ENCODE measurements around the gene ATN1. TPM values are rescaled to one million over a fixed set of nuclear protein-coding genes. Genes with fewer than 3 reads are reported as not detected.

Gene ATN1
- total RNA-seq, 2 donors from 2014 or later, result 29.9 to 73.5 TPM

DNA sequence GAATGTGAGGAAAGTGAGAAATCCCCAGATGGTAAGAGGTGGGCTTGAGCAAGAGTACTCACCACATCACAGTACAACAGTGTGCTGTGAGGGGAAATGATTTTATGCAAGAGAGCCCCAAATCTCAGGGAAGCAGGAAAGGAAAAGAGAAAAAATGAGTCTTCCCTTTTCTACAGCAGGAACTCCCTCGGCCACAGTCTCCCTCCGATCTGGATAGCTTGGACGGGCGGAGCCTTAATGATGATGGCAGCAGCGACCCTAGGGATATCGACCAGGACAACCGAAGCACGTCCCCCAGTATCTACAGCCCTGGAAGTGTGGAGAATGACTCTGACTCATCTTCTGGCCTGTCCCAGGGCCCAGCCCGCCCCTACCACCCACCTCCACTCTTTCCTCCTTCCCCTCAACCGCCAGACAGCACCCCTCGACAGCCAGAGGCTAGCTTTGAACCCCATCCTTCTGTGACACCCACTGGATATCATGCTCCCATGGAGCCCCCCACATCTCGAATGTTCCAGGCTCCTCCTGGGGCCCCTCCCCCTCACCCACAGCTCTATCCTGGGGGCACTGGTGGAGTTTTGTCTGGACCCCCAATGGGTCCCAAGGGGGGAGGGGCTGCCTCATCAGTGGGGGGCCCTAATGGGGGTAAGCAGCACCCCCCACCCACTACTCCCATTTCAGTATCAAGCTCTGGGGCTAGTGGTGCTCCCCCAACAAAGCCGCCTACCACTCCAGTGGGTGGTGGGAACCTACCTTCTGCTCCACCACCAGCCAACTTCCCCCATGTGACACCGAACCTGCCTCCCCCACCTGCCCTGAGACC, 7.8 kb downstream of the ATN1 start:
- H3K9me3 Mint-ChIP-seq, result no peaks in the 10 kb centered on the region
- H3K27ac Mint-ChIP-seq, result peak overlapping the region; percentile 95 to 98
- DNase-seq (ENCODE audit: low spot score in 2 of 2), result no peak
- peaks cover 16 to 30% of the 10 kb centered on the region in 2 donors for H3K36me3 Mint-ChIP-seq
- no peak for ATAC-seq

- Mint-ChIP-seq H3K9me3 (no peaks in the 10 kb centered on the region), H3K36me3 (peaks cover 16 to 30% of the 10 kb centered on the region in 2 donors), H3K27ac (peak overlapping the region; percentile 95 to 98)
- ATAC-seq (no peak), DNase-seq (ENCODE audit: low spot score in 2 of 2) (no peak)
Observed at GRCh38 chr12:6936194-6936635, 8.5 kb downstream of the ATN1 start.

DNA sequence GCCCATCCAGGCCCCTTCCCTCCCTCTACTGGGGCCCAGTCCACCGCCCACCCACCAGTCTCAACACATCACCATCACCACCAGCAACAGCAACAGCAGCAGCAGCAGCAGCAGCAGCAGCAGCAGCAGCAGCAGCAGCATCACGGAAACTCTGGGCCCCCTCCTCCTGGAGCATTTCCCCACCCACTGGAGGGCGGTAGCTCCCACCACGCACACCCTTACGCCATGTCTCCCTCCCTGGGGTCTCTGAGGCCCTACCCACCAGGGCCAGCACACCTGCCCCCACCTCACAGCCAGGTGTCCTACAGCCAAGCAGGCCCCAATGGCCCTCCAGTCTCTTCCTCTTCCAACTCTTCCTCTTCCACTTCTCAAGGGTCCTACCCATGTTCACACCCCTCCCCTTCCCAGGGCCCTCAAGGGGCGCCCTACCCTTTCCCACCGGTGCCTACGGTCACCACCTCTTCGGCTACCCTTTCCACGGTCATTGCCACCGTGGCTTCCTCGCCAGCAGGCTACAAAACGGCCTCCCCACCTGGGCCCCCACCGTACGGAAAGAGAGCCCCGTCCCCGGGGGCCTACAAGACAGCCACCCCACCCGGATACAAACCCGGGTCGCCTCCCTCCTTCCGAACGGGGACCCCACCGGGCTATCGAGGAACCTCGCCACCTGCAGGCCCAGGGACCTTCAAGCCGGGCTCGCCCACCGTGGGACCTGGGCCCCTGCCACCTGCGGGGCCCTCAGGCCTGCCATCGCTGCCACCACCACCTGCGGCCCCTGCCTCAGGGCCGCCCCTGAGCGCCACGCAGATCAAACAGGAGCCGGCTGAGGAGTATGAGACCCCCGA, 9.1 kb downstream of the ATN1 start:
- DNase-seq (ENCODE audit: low spot score in 2 of 2) (peak in 1 of 2 donors; percentile 64), ATAC-seq (peak; percentile 33 to 58)
- Mint-ChIP-seq H3K27ac (peak overlapping the region; percentile 95 to 98), H3K9me3 (no peaks in the 10 kb centered on the region), H3K36me3 (peaks cover 16 to 30% of the 10 kb centered on the region in 2 donors)

DNA sequence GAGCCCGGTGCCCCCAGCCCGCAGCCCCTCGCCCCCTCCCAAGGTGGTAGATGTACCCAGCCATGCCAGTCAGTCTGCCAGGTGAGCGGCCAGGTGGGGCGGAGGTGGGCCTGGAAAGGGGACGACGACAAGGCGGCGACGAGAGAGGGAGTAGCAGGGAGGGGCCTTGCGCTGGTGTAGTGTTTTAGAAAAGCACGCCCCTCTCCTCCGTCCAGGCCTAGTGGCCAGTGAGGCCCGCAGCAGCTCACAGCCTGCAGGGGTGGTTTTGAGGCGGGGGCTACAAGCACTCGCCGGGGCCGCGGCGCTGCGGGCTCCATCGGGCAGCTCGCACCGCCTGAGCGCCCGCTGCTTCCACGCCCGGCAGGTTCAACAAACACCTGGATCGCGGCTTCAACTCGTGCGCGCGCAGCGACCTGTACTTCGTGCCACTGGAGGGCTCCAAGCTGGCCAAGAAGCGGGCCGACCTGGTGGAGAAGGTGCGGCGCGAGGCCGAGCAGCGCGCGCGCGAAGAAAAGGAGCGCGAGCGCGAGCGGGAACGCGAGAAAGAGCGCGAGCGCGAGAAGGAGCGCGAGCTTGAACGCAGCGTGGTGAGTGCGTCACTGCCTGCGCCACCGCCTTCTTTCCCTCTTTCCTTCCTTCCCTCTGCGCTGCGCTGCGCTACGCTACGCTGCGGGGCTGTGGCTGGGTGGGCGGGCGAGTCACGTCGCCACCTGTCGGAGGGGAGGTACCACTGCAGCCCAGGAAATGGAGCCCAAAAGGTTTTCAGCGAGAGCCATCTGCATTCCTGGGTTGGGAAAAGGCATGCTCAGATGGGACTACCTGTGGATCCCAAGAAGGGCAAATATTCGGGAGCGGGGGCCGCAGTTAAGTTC, 10.0 kb downstream of the ATN1 start:
- H3K36me3 Mint-ChIP-seq, result peaks cover 16 to 30% of the 10 kb centered on the region in 2 donors
- peak; percentile 90 to 94 for DNase-seq (ENCODE audit: low spot score in 2 of 2)
- H3K9me3 Mint-ChIP-seq, result no peaks in the 10 kb centered on the region

DNA sequence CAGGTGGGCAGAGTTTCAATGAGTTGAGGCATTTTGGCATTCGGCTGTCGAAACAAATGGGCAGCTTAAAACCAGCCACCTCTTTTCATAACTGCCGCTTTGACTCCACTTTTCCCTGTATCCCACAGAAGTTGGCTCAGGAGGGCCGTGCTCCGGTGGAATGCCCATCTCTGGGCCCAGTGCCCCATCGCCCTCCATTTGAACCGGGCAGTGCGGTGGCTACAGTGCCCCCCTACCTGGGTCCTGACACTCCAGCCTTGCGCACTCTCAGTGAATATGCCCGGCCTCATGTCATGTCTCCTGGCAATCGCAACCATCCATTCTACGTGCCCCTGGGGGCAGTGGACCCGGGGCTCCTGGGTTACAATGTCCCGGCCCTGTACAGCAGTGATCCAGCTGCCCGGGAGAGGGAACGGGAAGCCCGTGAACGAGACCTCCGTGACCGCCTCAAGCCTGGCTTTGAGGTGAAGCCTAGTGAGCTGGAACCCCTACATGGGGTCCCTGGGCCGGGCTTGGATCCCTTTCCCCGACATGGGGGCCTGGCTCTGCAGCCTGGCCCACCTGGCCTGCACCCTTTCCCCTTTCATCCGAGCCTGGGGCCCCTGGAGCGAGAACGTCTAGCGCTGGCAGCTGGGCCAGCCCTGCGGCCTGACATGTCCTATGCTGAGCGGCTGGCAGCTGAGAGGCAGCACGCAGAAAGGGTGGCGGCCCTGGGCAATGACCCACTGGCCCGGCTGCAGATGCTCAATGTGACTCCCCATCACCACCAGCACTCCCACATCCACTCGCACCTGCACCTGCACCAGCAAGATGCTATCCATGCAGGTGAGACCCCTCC, 10.8 kb downstream of the ATN1 start:
- no peak for ATAC-seq
- no peaks in the 10 kb centered on the region for H3K9me3 Mint-ChIP-seq
- no peak for DNase-seq (ENCODE audit: low spot score in 2 of 2)
- peaks cover 16 to 29% of the 10 kb centered on the region in 2 donors for H3K36me3 Mint-ChIP-seq
- peak overlapping the region; percentile 95 to 98 for H3K27ac Mint-ChIP-seq

More for the DNA sequence above, 10.0 kb downstream of the ATN1 start:
- ATAC-seq, result peak; percentile 95 to 96
- peak overlapping the region; percentile 95 to 98 for H3K27ac Mint-ChIP-seq

- no peaks in the 10 kb centered on the region for H3K9me3 Mint-ChIP-seq
- peaks cover 21 to 23% of the 10 kb centered on the region in 2 donors for H3K36me3 Mint-ChIP-seq
- peak overlapping the region; percentile 95 to 98 for H3K27ac Mint-ChIP-seq
- ATAC-seq, result no peak
- no peak for DNase-seq (ENCODE audit: low spot score in 2 of 2)
Observed at GRCh38 chr12:6939191-6939540, 11.4 kb downstream of the ATN1 start.

GRCh38 chr12:6941267-6941666, 13.5 kb downstream of the ATN1 start:
- no peaks in the 10 kb centered on the region for H3K9me3 Mint-ChIP-seq
- peaks cover 14 to 40% of the 10 kb centered on the region in 2 donors for H3K36me3 Mint-ChIP-seq
- no peak for DNase-seq (ENCODE audit: low spot score in 2 of 2)
- no peak for ATAC-seq
- H3K27ac Mint-ChIP-seq, result peak overlapping the region; percentile 72 to 99

- DNase-seq (ENCODE audit: low spot score in 2 of 2) (no peak), ATAC-seq (no peak)
- Mint-ChIP-seq H3K9me3 (no peaks in the 10 kb centered on the region), H3K36me3 (peaks cover 11 to 40% of the 10 kb centered on the region in 2 donors), H3K27ac (peak overlapping the region in 1 of 2 donors; percentile 99)
Observed at GRCh38 chr12:6941782-6942181, 14.0 kb downstream of the ATN1 start.

GRCh38 chr12:6942331-6942665, 14.5 kb downstream of the ATN1 start:
- H3K27ac Mint-ChIP-seq, result peak overlapping the region; percentile 99 to 100
- no peak for ATAC-seq
- peaks cover 13 to 43% of the 10 kb centered on the region in 2 donors for H3K36me3 Mint-ChIP-seq
- no peaks in the 10 kb centered on the region for H3K9me3 Mint-ChIP-seq
- DNase-seq (ENCODE audit: low spot score in 2 of 2), result no peak

DNA sequence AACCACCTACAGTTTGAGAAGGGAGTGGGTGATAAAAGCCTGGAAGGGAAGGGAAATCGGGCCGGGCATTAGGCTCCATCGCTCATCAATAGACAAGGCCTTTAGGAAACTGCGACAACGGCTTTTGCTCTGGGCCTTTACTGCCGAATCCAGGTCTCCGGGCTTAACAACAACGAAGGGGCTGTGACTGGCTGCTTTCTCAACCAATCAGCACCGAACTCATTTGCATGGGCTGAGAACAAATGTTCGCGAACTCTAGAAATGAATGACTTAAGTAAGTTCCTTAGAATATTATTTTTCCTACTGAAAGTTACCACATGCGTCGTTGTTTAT, 15.6 kb downstream of the ATN1 start:
- peak; percentile 36 to 41 for ATAC-seq
- peaks cover 24 to 42% of the 10 kb centered on the region in 2 donors for H3K36me3 Mint-ChIP-seq

DNA sequence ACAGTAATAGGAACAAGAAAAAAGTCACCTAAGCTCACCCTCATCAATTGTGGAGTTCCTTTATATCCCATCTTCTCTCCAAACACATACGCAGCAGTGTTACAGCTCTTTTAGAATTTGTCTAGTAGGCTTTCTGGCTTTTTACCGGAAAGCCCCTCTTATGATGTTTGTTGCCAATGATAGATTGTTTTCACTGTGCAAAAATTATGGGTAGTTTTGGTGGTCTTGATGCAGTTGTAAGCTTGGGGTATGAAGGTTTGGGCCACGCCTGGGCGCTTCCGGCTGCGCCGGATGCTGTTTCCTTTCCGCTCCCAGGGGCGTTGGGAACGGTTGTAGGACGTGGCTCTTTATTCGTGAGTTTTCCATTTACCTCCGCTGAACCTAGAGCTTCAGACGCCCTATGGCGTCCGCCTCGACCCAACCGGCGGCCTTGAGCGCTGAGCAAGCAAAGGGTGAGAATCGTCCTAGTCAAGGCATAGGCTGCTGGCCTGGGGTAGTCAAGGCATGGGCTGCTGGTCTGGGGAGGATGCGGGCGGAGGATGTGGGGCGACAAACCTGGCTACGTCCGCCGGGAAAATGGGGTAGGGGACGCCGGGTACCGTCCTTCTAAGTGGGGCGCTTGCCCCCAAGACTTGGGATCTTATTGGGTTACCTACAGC, 16.1 kb downstream of the ATN1 start, which contains the start of the genes C12orf57 and RNU7-1:
Gene C12orf57 (plus strand): TSS at position 301 of the 659 bp plus-strand sequence. CDS start 100 bp downstream, at position 401.
Gene RNU7-1 (plus strand): TSS at position 95 of the 659 bp plus-strand sequence.
- H3K27ac Mint-ChIP-seq, result peak within 1 kb of the TSS; percentile 99 to 100
- H3K9me3 Mint-ChIP-seq, result no peaks in the 10 kb centered on the region
- peaks cover 26 to 42% of the 10 kb centered on the region in 2 donors for H3K36me3 Mint-ChIP-seq
- DNase-seq (ENCODE audit: low spot score in 2 of 2) (peak in 1 of 2 donors; percentile 87), ATAC-seq (peak; percentile 56 to 67)

More for the DNA sequence above, 15.6 kb downstream of the ATN1 start:
- DNase-seq (ENCODE audit: low spot score in 2 of 2), result peak; percentile 75 to 81
- peak overlapping the region; percentile 99 to 100 for H3K27ac Mint-ChIP-seq
- no peaks in the 10 kb centered on the region for H3K9me3 Mint-ChIP-seq

DNA sequence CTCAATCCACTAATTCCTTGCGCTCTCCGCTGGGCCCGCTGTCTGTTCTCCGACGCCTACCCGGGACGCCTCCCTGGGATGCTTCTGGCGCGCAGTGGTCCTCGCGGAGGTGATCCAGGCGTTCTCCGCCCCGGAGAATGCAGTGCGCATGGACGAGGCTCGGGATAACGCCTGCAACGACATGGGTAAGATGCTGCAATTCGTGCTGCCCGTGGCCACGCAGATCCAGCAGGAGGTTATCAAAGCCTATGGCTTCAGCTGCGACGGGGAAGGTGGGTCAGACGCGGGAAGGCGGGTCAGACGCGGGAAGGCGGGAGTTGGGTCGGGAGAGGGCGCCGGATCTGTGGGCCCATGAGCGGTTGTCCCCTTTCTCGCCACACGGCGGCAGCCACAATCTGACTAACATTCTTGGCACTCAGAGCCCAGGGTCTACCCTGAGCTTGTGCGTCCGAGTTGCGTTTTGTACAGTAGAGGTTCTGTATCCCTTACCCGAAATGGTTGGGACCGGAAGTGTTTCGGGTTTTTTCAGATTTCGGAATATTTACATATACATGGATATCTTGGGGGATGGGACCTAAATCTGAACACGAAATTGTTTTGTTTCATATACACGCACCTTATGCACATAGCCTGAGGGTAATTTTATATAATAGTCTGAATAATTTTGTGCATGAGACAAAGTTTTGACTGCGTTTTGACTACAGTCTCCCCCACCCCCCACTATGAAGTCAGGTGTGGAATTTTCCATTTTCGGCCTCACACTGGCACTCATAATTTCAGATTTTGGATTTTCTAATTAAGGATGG, 16.8 kb downstream of the ATN1 start:
- Mint-ChIP-seq H3K27ac (peak overlapping the region; percentile 99 to 100), H3K9me3 (no peaks in the 10 kb centered on the region), H3K36me3 (peaks cover 20 to 46% of the 10 kb centered on the region in 2 donors)
- ATAC-seq (peak; percentile 46 to 48), DNase-seq (ENCODE audit: low spot score in 2 of 2) (peak; percentile 86 to 91)

DNA sequence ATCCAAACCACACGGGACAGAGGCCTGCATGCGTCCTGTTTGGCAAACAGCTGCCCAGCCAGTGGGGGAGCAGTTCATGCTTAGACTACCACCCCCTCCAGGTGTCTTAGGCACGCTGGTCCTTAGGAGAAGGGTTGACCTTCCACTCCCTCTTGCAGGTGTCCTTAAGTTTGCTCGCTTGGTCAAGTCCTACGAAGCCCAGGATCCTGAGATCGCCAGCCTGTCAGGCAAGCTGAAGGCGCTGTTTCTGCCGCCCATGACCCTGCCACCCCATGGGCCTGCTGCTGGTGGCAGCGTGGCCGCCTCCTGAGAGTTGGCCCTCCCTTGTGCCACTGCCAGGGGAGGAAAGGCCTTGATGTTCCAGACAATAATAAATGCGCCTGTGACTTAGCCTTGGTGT, 17.9 kb downstream of the ATN1 start:
- H3K27ac Mint-ChIP-seq, result peak overlapping the region; percentile 99 to 100
- peak in 1 of 2 donors; percentile 63 for DNase-seq (ENCODE audit: low spot score in 2 of 2)
- H3K36me3 Mint-ChIP-seq, result peaks cover 19 to 48% of the 10 kb centered on the region in 2 donors
- no peaks in the 10 kb centered on the region for H3K9me3 Mint-ChIP-seq
- no peak for ATAC-seq
